OCI-M2 (cell line): ENCODE results near the gene IL5.
"Not testable (repeated sequence)": the region's sequence is repeated elsewhere in the genome, so short reads cannot be mapped to it uniquely, and the experiment has no call there.

Source experiments
- DNase-seq: peaks from one replicate; lab custom pipeline; 2025; ENCODE audit not compliant: unreplicated experiment; lab: John Stamatoyannopoulos, UW

IL5 gene

GRCh38 chr5:132530946-132531345 is 12.4 kb downstream of the IL5 start:
- DNase-seq = no peak

- DNase-seq = no peak
These were observed 14.3 kb downstream of the IL5 start for GRCh38 chr5:132528866-132529634.

DNA sequence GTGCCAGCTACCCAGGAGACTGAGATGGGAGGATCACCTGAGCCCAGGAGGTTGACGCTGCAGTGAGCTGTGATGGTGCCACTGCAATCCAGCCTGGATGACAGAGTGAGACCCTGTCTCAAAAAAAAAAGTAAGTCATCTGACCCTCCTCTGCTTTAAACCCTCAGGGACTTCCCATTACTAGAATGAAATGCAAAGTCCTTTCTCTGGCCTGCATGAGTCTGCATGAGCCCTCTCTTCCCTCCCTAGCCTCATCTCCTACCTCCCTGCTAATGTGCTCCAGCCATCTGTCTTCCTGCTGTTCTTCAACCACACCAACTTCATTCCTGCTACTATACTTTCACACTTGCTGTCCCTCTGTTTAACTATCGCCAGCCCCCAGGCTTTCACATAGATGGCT is 15.3 kb downstream of the IL5 start:
- DNase-seq = no peak

DNA sequence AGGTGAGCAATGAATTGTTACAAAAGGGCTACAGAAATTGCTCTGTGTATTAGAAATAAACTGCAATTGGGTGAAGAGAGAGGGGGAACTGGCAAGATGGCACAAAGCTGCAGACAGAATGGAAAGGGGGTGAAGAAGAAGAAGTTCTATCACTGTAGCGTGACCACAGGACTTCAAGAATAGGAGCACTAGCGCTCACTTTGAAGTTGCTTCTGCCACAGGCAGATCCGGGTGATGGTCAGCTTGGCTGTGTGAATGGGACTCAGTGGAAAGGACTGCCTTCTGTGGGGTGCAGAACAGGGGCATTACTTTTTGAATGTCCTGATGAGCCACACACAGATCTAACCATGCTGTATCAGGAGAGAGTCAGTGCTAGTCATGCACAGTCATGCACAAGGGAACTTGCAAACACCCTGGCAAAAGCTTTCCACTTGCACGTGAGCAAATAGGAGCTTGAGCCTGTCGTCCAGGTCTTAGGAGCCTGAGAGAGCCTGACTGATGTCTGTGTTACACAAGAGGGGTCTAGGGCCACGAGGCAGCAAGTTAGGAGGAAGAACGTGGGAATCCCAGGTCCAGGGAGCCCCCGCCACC is 16.3 kb downstream of the IL5 start:
- no peak for DNase-seq

DNA sequence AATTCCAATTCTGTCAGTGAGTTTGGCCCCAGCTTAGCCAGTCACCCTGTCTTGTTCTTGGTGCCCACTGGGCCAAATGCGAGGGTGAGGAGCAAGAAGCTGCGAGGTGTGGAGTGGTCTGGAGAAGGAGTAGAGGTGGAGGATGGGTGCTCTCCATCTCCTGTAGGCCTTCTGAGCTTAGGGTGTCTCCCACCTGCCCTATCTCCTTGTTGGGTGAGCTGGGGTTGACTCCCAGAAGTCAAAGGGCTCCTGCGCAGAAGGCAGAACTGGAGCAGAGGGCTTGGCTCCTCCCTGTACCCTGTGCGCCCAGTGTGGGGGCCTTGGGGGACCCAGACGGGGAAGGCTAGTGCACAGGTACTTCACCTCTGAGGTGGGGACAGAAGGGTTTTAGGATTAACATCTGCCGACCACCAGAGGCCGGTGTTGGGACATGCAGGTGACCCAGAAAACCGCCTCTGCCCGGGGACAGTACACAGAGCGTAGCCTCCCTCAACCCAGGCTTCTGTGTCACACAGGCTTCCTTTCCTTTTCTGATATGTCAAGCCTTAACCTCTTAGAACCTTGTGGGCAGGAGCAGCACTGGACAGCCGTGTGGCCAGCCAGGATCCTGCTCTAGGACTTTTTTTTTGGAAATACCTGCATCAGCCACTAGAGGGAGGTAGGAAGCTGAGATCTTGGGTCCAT is 16.9 kb downstream of the IL5 start:
- peak; percentile 43 for DNase-seq

- DNase-seq = no peak
These were observed 18.0 kb downstream of the IL5 start for GRCh38 chr5:132525299-132525724.

DNA sequence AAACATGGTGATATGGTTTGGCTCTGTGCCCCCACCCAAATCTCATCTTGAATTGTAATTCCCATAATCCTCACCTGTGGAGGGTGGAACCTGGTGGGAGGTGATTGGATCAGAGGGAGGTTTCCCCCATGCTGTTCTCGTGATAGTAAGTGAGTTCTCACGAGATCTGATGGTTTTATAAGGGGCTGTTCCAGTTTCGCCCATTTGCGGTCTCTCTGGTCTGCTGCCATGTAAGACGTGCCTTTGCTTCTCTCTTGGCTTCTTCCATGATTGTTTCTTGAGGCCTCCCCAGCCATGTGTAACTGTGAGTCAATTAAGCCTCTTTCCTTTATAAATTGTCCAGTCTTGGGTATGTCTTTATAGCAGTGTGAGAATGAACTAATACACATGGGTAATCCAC is 18.4 kb downstream of the IL5 start:
- not testable (repeated sequence) for DNase-seq

DNA sequence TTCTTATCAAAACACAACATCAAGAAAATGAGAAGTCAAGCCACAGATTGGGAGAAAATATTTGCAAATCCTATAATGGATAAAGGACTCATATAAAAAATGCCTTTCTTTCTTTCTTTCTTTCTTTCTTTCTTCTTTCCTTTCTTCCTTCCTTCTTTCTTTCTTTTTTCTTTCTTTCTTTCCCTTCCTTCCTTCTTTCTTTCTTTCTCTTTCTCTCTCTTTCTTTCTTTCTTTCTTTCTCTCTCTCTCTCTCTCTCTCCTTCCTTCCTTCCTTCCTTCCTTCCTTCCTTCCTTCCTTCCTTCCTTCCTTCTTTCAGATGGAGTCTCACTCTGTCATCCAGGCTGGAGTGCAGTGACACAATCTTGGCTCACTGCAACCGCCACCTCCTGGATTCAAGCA is 21.3 kb downstream of the IL5 start:
- not testable (repeated sequence) for DNase-seq

- not testable (repeated sequence) for DNase-seq
These were observed 29.5 kb downstream of the IL5 start for GRCh38 chr5:132513618-132514336.

DNA sequence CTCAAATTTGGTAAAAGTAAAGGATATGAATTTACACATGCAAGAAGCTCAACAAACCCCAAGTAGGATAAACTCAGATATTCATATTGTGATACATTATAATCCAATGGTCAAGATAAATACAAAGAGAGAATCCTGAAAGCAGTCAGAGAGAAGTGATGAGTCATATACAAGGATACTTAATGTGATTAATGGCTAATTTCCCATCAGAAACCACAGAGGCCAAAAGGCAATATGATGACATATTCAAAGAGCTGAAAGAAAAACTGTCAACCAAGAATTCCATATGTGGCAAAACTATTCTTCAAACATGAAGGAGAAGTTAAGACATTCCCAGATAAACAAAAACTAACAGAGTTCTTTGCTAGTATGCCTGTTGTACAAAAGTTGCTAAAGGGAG is 33.2 kb downstream of the IL5 start:
- no peak for DNase-seq

GRCh38 chr5:132506094-132506692 is 37.1 kb downstream of the IL5 start:
- no peak for DNase-seq

DNA sequence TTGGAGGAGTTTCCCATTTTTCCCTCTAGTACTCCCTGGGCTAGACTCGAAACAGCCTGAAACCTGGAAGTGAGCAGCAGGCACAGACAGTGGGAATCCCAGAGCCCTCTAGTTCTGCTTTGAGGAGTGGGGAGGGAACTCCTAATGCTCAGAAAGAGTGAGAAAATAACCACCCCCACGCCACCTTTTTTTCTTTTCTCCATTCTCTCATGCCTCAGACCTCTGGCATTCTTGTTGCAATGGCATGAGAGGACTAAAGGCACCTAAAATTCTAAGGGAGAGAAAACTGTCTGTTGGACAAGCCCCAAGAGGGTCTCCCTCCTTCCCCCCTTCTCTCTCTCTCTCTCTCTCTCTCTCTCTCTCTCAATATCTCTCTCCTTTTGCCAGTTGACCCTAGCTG is 37.7 kb downstream of the IL5 start:
- DNase-seq = no peak

GRCh38 chr5:132504746-132505145 is 38.6 kb downstream of the IL5 start:
- DNase-seq = no peak

GRCh38 chr5:132503244-132503643 is 40.1 kb downstream of the IL5 start:
- DNase-seq = no peak

DNA sequence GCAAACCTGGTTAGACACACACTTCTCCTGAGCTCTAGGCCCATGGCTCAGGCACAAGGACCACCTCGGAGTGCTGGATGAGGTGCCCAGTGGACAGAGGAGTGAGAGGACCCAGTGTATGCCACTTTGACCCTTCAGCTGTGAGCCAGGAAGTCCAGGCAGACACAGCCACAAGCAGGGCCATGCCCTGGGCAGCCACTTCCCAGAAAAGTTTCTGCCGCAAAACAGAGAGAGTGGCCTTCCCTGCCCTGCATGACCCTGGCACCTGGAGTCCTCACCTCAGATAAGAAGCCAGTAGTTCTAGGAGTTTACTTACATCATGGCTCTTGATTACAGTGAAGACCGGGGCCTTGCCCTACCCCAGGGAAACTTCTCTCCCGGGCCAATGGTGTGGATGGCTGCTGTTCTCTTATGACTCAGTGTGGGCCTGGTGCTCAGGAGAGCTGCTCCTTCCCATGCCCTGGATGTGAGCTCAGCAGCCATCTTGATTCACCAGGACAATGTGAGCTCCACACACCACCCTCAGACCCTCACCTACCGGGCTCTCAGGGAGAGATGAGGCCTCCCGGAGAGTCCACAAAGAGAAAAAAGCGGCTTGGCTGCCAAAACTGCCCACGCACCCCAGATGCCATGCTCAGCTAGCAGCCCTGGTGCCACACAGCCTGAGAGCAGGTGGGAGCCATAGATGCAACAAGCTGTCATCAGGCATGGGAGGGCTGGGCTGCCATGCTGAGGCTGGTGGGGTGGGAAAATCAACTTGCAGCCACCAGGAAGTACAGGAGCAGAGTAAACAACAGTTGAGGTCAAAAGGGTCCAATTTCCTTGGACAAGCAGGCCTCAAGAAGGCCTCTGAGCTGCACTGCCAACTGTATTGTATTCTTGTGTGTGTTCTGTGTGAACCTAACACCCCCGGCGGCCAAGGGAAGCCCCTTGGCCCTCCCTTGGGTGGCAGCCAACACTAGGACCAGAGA is 41.1 kb downstream of the IL5 start:
- DNase-seq = no peak

DNA sequence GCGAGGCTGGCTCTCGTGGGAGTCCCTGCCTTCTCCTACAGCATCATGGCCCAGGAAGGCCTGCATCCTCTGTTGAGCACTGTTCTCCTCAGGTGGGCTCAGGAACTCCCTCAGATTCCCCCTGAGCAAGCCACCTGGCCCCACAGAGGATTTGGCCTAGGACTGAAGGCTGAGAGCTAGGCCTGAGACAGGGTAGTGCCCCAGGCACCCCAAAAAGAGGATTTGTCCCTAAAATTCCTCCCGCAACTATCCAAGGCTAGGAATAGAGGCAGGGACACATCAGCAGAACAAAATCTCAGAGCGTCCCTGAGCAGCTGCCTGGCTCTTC is 41.7 kb downstream of the IL5 start:
- DNase-seq = no peak

- no peak for DNase-seq
These were observed 42.2 kb downstream of the IL5 start for GRCh38 chr5:132500931-132501628.

DNA sequence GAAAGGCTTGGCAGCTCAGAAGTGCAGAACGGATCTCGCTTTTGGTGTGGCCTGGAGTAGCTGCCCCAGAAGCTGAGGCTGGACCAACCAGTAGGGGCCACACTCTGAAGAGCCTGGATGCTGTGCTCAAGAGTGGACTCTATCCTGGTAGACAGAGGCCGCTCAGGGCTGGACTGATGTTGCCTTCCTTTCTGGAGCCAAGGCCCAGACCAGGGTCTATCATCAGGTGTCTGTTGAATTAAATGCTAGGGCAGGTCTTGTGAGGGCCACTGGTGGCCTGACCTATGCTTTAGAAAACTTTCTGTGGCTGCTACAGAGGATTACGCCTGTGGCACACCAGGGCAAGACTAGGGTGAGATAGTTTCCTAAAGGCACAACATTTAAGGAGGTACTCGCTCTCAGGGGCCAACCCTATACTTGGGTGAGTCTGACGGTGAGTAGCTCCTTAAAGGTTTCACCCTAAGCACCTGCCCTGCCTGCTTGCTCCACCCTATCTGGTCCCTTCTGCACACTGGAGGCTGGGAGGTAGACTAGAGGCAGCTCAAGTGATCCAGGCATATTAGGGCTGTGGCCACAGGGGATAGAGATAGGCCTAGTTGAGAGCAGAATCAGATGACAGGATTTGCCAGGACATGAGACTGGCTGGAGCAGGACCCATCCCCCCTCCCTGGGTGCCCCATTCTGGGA is 42.9 kb downstream of the IL5 start:
- DNase-seq = no peak
